ENCODE results near the gene PHF12.
"Not testable (repeated sequence)": the region's sequence is repeated elsewhere in the genome, so short reads cannot be mapped to it uniquely, and the experiment has no call there.

The PHF12 gene

DNA sequence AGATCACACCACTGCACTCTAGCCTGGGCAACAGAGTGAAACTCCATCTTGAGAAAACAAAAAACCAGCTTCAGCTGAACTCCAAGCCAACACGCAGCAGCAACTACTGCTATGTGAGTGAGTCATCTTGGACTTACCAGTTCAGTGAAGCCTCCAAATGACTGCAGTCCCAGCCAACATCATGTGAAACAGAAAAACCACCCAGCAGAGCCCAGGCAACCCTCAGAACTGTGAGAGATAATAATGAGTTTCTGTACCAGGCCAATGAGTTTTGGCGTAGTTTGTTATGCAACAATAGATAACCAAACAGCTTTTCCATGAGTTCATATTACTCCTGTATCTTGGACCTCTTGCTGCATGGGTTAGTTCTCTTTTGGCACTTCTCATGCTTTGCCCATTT, 23.3 kb downstream of the PHF12 start:
- DNase-seq = no peak

DNA sequence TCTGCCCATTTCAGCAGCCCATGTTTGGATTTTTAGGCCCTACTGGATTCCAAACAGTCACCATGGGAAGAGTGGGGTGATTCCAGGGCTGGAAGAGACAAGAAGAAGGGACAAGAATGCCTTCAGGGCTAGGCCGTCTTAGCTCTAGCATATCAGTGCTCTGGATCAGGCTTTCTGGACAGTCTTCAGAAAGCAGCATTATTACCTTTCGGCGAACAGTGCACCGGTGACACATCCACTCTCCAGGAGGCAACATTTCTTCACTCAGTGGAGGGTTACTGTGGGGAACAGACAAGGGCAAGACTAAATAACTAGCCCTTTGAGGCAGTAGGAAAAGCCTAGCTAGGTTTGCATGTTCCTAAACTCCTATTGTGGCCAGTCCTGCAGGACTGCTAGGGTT, 24.5 kb downstream of the PHF12 start:
- DNase-seq = no peak

DNA sequence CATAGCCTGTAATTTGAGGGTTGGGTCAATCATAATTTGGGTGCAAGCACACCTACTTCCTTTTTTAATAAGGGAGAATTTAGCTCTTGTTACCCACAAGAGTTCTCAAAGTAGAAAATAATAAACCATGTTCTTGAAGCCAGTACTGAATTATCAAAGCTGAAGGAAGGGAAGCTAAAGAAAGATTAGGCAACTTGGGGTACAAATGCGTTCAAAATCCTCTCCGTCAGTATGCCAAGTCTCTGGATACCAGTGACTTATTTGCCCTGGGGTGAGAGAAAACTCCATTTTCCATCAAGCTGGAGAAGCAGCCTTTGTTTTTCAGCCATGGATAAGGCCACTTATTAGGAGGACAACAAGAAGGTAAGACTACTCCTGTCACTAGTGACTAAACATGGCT, 25.0 kb downstream of the PHF12 start:
- no peak for DNase-seq

DNA sequence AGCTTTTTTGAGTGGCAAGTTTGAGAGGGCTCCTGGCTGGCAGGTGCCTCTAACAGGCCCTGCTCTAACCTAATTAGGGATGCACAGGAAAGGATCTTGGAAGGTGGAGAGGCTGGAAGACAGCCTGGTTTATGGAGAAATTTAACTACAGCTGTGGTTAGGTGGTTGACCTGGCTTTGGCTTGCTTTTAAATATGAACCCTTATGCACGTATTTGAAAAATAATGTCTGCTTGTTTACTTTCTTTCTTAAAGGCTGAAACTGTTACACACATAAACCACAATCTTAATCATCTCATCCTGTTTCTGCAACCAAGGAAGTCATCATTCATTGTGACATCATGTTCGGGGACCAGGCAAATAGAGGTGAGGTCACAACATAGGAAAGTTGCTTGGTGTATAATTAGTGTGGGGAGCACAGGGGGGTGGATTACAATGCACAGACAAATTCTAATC, 25.4 kb downstream of the PHF12 start:
- no peak for DNase-seq

DNA sequence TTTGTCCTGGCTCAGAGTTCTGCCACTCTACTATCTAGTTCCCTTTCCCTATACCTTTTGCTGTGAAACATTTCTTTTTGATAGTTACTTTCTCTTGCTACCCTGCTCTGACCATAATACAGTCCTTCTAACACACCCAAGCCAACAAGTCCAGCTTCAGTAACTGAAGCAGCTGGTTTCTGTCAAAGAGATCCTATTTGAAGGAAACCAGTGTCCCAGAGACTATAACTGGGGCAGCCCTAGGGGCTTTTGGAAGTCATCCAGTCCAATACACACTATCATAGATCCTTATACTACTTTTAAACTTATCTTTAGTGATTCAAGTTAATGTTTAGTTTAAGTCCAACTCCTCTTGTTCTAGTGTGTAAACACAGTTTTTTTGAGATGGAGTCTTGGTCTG, 31.1 kb downstream of the PHF12 start:
- DNase-seq = no peak

DNA sequence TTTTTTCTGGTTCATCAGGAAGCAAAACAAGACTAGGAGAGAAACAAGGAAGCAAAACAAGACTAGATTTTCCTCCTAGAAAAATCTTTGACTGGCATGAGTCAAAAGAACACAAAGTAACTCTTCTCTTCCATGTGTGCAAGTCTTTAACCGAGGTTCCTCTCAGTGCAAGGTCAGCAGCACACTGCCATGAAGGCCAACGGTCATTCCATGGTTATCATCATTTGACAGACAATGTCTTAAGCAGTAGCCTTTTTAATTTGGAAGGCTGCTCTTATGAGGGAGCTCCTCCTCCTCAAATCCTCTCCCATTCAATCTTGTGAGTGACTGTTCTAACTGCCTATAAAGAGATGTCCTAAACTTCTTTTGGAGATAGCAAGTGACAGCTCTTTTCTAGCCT, 33.0 kb downstream of the PHF12 start:
- DNase-seq = no peak

DNA sequence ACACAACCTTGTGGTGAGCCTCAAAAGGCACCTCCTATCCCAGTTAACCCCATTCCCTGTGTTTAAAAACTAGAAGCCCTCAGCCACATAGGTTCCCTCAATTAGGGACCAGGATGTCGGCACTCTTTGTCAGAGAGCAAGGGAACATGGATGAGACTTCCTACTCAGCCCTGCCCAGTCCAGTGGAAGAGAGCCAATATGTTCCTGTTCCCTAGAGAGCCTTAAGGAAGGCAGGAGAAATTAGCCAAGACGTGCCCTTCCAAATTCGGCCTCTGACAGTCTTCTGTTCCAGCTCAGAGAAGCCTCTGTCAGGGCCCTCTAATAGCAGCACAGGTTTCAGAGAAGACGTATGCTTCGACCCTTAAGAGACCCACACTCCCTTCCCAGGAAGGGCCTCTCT, 33.9 kb downstream of the PHF12 start:
- DNase-seq = no peak

DNA sequence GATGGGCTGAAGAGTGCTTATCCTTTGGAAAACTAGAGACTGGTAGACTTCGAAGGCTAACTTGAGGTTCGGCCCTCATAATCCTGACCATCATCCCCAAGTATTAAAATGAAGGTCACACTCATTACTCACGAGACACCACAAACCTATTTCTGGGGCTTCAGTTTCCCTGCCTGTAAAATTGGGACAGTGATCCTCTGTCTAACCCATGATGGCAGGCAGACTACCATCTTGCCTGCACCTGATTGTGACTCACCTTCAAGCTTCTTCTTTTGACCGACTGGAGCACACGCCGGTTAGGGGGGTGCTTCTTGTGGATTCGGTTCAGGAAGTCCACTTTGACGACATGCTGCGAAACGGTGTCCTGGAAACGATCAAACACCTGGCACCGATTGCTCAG, 34.3 kb downstream of the PHF12 start:
- DNase-seq = no peak

DNA sequence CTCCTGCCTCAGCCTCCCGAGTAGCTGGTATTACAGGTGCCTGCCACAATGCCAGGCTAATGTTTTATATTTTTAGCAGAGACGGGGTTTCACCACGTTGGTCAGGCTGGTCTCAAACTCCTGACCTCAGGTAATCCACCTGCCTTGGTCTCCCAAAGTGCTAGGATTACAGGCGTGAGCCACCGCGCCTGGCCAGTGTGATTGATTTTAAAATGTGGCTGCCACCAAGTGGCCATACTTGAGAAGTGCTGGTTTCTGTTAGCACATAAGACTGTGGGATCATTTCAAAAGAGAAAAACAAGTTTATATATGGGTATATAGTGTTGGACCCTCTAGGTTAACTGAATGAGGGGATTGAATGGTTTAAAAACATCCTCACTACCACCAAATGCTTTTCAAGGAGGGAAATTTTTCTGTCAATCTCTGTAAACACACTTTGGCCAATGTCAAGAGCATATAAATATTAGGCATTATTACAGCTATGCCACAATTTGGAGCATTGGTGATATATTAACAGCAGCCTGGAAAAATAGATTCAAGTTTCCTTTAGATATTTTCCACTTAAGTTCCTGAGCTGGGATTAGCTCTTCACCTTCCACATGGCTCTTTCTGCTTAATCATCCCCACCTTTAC, 34.9 kb downstream of the PHF12 start:
- DNase-seq = no peak

DNA sequence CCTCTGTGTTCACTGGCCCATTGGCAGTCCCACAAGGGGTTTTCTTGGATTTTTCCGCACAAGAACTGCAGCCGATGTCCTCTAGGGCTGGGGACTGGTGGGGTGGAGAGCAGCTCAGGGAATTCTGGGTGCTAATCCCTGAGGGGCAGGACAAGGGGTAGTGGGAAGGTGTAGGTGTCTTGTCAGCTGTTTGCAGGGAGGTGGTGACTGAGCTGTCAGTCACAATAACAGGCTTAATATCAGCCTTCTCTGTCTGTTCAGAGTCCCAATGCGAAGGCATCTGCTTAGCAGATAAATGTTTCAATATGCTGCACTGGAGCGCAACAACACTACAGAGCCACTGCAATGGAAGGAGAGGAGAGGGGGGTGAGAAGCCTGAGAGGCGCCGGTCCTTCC, 38.4 kb downstream of the PHF12 start:
- DNase-seq = no peak

DNA sequence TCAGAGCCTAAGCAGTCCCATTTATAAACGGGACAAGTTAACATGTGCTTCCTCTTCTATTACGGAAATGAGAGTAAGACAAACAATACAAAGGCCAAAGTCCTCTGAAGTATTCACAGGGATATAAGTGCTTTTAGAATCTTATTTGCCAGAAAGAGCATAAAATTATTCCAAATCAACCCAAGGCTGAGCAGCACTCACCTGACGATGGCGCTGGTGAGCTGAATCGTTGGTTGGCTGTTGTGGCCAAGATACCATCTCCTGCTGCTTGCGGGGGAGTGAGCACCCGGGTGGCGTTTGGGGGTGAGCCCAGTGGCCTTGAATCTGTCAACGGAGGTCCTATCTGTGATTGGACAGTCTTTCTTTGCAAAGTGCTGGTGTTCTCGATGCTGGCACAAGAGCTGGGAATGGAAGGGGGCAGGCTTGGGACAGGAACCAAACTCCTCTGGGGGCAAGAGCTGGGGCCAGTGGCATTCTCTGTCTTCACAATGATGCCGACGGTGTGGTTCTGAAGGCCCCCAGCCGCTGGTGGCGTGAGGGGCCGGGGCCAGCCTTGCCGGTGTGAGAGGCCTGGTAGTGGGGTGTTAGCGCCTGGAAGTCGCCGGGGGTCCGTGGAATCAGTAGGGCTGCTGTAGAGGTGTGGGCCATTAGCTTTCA, 38.9 kb downstream of the PHF12 start:
- DNase-seq = no peak

DNA sequence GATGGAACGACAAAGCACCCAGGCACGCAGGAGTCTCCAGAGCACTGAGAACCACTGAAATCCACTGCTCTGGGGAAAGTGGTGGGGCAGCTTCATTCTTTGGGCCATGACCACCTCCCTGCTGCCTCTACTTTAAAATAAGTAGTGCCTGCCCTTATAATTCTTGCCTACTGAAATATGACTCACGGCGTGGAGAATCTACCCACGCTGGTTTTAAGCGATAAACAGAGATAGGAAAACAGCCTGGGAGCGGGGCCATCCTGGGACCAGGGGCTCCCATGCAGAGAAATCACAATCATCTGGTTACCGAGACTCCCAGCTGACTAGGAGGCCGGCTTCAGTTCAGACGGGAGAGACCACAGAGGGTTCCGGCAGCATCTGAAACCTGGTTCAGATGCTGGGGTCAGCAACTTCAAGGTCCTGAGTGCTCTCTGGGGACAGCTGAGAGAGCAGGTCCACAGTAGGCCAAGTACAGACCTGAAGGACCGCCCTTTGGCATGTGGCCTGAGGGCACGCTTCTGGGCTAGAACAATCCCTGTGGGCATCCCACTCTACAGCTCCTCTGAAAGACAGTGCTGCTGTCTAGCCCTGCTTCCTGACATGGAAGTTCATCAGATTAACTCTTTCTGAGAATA, 39.8 kb downstream of the PHF12 start:
- no peak for DNase-seq

DNA sequence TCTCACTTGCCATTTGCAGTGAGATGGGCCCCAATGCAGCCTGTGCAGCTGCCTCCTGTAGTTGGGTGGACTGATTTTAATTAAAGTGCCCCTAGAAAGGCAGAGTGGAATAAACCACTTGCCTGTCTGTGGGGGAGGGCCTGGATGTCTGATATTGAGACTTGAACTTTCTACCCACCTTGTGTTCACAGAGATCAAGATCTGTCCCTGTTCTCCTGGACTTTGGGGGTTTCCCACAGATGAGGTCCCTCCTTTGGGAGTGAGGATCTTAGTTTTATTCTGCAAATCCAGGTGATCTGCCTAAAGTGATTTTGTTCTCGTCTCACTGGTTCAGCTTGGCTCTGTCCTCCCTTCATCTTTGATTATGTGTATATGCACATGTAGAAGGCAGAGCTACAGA, 40.8 kb downstream of the PHF12 start:
- DNase-seq = no peak

DNA sequence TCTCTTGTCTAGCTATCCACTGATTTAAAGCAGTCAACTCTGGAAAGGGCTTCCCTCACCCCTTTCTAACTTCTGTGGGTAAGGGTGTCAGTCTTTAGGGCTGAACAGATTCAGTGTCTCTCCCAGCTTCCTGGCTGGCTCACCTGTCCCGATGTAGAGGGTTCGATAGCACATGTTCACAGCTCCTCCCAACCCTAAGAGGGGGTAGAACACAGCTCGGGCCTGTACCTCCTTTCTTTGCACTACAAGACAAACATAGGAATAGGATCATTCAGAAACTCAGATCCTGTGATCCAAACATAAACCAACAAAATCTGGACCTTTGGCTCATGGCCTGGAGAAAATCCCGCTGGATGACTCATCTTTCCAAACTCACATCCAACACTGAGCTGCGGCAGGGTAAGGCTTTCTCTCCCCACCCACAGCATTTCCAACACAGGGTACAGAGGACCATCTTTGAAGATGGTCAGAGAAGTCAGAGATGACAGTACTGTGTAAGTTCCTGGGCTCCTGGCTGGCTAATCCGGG, 42.6 kb downstream of the PHF12 start:
- no peak for DNase-seq

DNA sequence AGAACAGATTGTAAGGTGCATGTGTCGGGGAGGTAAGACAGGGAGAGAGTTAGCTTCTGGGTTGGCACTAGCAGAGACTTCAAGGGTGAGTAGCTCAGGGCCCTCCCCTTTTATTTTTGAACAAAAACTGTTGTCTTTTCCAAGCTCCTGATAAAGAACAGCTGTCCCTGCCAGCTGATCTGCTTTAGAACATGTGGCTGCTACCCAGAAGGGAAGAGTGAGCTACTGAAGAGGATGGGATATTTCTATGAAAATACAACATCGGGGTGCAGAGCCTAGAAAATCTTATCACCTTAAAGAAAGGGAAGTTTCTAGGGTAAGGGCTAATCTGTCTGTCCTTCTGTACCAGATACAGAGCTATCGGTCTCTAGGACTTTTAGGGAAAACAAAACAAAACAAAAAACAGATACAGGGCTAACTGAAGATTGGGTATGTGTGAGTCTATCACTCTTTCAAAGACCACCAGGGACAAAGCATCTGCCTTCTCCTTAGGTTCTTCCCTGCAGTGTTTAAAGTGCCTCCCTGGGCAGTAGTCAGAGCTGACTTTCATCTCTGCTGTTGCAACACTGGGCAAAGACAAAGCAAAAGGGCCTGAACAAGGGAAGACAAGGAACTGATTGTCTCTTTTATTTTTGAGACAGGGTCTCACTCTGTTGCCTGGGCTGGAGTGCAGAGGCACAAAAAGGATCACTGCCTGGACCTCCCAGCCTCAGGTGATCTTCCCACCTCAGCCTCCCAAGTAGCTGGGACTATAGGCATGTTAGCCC, 43.4 kb downstream of the PHF12 start:
- no peak for DNase-seq

DNA sequence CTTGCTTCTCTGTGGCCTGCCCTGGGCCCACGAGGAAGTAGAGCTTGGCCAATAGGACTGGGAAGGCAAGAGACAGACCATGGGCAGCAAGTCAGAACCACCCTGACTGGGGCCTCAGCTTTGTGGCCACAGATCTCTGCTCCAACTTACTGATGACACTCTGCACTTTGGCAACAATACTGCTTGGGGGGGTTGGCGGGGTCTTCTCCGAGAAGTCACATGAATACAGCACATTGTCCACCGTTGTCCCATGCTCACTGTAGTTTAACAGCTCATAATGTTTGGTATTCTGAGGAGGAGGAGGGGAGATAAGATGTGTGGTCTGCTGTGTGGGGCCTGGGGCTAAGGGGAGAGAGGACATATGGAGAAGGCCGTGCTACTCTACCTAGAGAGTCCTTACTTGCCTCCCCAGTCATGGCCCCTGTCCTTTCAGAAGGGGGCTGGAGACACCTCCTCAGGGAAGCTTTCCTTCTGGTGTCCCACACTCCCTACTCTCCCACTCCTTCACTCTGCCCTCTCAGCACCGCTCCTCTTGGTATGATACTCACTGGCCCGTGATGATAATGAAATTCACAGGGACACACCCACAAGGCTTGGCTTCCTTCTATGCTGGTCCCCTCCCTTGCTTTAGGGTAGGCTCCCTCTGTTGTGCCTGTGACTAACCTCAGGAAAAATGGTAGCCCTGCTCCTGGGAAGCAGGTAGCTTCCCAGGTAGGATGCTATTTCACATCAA, 44.4 kb downstream of the PHF12 start:
- DNase-seq = no peak

DNA sequence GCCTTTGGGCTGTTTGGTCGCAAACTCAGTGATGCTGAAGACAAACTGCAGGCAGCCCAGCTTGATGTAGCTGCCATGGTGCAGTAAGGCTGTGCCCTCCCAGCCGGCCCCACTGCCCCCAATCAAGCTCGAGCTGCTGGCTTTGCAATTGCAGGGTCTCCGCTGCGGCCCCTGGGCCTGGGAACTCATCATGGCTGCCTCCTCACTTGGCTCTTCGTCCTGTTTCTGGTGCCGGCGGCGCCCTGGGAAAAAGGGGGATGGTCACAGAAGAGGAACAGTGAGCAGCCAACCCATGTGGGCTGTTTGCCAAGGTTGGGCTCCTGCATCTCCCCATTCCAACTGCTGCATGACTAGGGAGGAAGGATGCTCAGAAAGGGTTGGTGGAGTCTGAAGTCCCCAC, 45.0 kb downstream of the PHF12 start:
- DNase-seq = no peak

DNA sequence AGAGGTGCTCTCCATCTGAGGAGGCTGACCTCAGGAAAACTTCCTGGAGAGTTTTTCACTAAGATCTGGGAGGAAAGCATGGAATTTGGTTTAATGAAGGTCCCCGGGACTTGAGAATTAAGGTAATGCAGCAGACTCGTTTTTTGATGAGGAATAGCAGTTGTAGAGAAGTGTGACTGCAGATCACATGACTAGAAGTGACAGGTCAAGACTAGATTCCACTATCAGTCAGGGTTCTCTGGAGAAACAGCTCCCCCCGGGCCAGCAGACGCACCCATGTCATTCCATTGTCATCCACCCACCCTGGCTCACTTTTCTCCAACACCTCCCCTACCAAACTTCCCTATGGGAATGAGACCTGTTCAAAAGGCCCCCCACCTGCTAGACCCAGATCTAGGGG, 46.5 kb downstream of the PHF12 start:
- no peak for DNase-seq

DNA sequence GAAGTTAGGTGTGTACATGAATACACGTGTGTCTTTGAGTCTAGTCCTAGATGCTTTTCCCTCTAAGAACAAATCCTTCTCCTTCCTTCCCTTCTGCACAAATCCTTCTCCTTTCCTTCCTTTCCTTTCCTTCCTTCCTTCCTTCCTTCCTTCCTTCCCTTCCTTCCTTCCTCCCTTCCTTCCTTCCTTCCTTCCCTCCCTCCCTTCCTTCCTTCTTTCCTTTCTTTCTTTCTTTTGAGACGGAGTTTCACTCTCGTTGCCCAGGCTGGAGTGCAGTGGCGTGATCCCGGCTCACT, 47.8 kb downstream of the PHF12 start:
- DNase-seq = not testable (repeated sequence)

DNA sequence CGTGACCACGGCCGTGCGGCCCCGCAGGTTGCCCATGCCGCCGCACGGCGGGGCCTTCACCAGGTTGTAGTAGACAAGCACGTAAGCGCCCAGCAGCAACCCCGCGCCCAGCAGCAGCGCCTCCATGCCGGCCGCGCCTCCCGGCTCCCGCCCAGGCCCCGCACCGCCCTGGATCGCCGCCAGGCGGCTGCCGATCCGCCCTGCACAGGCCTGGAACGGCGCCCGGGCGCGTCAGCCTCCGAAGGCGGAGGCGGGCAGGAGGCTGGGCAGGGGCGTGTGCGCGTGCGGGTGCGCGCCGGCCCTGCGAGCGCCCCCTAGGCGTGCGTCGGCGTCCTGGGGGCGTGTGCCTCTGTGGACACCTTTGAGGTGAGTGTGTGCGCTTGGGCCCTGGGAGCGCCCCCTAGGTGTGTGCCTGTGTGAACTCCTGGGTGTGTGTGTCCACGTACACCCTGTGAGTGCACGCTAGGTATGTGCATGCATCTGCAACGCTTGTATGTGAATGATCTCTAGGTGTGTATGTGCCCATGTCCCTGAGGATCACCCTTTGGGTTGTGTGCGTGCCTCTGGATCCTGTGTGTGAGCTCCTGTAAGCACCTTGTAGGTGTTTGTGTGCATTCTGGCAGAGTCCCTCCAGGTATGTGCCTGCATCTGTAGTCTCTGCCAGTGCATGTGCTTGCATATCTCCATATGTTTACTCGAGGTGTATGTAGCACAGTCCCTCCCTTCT, 48.3 kb downstream of the PHF12 start, which contains the start of gene DHRS13:
DHRS13 (minus strand) TSS at position 261 of the 727 bp plus-strand sequence; CDS start at position 126, 135 bp downstream.
- peak; percentile 84 for DNase-seq

DNA sequence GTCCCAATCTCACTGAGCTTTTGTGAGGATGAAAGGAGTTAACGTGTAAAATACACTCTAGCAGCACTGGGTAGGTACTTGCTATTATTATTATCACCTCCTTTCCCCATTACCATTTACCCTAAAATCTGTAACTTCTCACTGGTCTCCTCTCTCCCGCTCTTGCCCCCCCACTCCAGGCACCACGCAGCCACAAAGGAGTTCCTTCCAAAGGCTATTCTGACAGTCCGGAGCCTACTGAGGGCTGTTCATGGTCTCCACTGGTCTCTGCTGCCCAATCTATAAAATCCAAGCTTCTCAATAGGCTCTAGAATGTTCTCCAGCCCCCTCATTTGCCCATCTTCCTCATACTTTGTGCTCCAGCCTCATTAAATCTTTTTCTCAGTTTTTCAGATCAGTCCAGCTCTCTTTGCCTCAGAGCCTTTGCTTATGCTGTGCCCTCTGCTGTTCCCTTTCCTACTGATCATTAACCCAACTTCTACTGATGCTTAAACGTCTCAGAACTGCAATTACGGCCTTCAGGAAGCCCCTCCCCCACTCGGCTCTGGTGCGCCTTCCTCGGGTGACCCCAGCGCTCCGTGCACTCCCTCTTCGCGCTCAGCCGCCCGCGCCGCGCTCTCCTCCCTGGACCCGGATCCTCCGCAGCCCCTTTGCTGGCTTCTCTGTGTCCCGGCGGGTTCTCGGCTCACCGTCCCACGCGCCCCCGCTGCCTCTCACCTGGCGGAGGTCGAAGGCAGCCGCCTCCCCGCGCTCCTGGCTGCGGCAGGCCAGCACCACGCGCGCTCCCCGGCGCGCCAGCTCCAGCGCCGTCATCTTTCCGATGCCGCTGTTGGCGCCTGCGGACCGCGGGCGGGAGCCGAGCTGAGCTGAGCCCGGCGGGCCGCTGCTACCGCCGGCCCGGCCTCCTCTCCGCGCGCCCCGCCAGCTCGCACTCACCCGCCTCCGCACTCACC, 49.2 kb downstream of the PHF12 start:
- DNase-seq = no peak
